C4-2B (cell line): ENCODE results near the gene ADAMTS16.

Source experiments
- CTCF ChIP-seq: fragments of 450-650 bp; conservative IDR thresholded peaks from 2 replicates; pipeline ENCODE4 v1.5.1; 2017; ENCODE audit warnings: mild to moderate bottlenecking
- ZFX ChIP-seq: fragments of 450-650 bp; IDR thresholded peaks from 2 replicates; pipeline ENCODE4 v1.6.1; 2017

- no peak for TF ChIP-seq CTCF
- TF ChIP-seq ZFX, result no peak
Measured at GRCh38 chr5:5252106-5252505, 112.0 kb downstream of the ADAMTS16 start.
